HepG2 (cell line): ENCODE measurements around the gene OTC. TPM values are rescaled to one million over a fixed set of nuclear protein-coding genes. Genes with fewer than 3 reads are reported as not detected.

Experiments used
- MAFG ChIP-seq: sonication (generic); formaldehyde crosslinking; IDR thresholded peaks from 2 replicates; pipeline ENCODE4 v1.5.1; 2020; ENCODE audit warnings: mild to moderate bottlenecking, missing genetic modification reagents
- NCOA5 ChIP-seq: sonication (generic); formaldehyde crosslinking; IDR thresholded peaks from 2 replicates; pipeline ENCODE4 v1.4.0; 2020; ENCODE audit warnings: missing genetic modification reagents
- PPARG ChIP-seq: conservative IDR thresholded peaks from 2 replicates; pipeline ENCODE4 v1.6.1; 2016; ENCODE audit warnings: missing biosample characterization, missing genetic modification reagents
- SCMH1 ChIP-seq: sonication (generic); formaldehyde crosslinking; IDR thresholded peaks from 2 replicates; pipeline ENCODE4 v1.9.0; 2021; ENCODE audit warnings: missing genetic modification reagents, mild to moderate bottlenecking, borderline replicate concordance
- ZNF280D ChIP-seq: sonication (generic); formaldehyde crosslinking; IDR thresholded peaks from 2 replicates; pipeline ENCODE4 v1.5.1; 2020; ENCODE audit warnings: mild to moderate bottlenecking, missing genetic modification reagents
- ZNF567 ChIP-seq: sonication (generic); formaldehyde crosslinking; IDR thresholded peaks from 2 replicates; pipeline ENCODE4 v1.8.1; 2023; ENCODE audit warnings: mild to moderate bottlenecking, missing genetic modification reagents, borderline replicate concordance
- ZNF766 ChIP-seq: sonication (generic); formaldehyde crosslinking; IDR thresholded peaks from 2 replicates; pipeline ENCODE4 v1.5.0; 2020; ENCODE audit warnings: missing genetic modification reagents, borderline replicate concordance
- polyA plus RNA-seq, 8 experiments: library from polyadenylated mRNA; depleted of rRNA in 3 of 8; stranded (reverse) in 7 of 8; unstranded in 1 of 8; fragments of >200 nt; fragmentation: Illumina TruSeq in 4 of 8; extraction: Trizol in 4 of 8; gene quantifications; 2 replicates each; pipeline versions ENCODE4 v1.2.1 to v1.2.3, GENCODE V29; 2011 to 2016; ENCODE audit warnings: low read depth in 4 of 8, missing spikeins in 1 of 8, mixed read lengths in 1 of 8; ENCODE audit not compliant: insufficient read depth in 1 of 8
- total RNA-seq, 5 experiments: library from RNA; depleted of rRNA; stranded (reverse); fragments of >200 nt; fragmentation: Illumina TruSeq; extraction: Trizol; gene quantifications; 2 replicates each; pipeline ENCODE4 v1.2.3, GENCODE V29; 2016; ENCODE audit warnings: low read depth in 1 of 5
- TF ChIP-seq, protein P1 (sequence below): IDR thresholded peaks from 2 replicates; pipeline ENCODE4 v1.6.1; 2016; ENCODE audit warnings: low read depth, missing genetic modification reagents, missing compliant biosample characterization
- TF ChIP-seq, protein P2 (sequence below): sonication (generic); formaldehyde crosslinking; IDR thresholded peaks from 2 replicates; pipeline ENCODE4 v1.8.1; 2022; ENCODE audit warnings: low read depth, mild to moderate bottlenecking, missing genetic modification reagents
- TF ChIP-seq, protein P3 (sequence below): sonication (generic); formaldehyde crosslinking; conservative IDR thresholded peaks from 2 replicates; pipeline ENCODE4 v1.5.0; 2020; ENCODE audit warnings: missing genetic modification reagents
- TF ChIP-seq, protein P4 (sequence below): sonication (generic); formaldehyde crosslinking; IDR thresholded peaks from 2 replicates; pipeline ENCODE4 v1.8.1; 2023; ENCODE audit warnings: mild to moderate bottlenecking, missing genetic modification reagents, borderline replicate concordance
- TF ChIP-seq, protein P5 (sequence below): IDR thresholded peaks from 2 replicates; pipeline ENCODE4 v1.6.1; 2016; ENCODE audit warnings: missing genetic modification reagents, missing compliant biosample characterization

The OTC gene
- total and polyA plus RNA-seq, 2 of the 13 experiments (the other 11 are each of a cell fraction or from before 2014, with no cell fraction given): 0.04 to 1.8 TPM

DNA sequence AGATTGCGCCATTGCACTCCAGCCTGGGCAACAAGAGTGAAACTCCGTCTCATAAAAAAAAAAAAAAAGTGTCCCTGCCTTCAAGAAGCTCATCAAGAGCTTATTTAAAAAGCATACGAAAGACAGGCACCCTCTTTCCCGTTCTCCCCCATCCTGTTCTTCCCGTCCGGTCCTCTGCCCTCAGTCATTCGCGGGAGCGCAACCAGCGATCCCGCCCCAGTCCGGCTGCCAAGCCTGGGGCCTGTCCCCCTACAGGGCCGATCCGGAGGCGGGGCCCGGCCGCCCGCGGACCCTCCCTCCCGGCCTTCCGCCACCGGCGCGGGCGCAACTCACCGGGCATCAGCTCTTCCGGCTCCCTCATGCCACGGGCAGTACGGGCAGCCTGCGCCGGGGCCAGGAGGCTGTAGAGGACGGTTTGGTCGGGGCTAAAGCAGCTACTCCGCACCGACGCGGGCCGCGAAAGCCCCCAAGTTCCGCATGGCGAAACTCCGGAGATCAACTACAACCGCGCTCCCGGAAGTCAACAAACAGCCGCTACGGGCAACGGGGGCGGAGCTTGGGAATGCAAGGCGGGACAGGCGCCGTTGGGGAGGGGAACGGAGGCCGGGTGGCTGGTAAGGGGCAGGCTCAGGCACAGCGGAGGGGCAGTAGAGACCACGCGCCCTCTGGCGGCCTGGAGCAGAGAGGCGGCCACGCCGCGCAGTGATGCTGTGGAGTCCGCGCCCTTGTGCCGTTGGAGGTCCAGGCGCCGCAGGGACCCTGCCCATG is 25.2 kb upstream of the OTC start, which contains the start of gene RPGR (continued):
- TF ChIP-seq, protein P1, sequence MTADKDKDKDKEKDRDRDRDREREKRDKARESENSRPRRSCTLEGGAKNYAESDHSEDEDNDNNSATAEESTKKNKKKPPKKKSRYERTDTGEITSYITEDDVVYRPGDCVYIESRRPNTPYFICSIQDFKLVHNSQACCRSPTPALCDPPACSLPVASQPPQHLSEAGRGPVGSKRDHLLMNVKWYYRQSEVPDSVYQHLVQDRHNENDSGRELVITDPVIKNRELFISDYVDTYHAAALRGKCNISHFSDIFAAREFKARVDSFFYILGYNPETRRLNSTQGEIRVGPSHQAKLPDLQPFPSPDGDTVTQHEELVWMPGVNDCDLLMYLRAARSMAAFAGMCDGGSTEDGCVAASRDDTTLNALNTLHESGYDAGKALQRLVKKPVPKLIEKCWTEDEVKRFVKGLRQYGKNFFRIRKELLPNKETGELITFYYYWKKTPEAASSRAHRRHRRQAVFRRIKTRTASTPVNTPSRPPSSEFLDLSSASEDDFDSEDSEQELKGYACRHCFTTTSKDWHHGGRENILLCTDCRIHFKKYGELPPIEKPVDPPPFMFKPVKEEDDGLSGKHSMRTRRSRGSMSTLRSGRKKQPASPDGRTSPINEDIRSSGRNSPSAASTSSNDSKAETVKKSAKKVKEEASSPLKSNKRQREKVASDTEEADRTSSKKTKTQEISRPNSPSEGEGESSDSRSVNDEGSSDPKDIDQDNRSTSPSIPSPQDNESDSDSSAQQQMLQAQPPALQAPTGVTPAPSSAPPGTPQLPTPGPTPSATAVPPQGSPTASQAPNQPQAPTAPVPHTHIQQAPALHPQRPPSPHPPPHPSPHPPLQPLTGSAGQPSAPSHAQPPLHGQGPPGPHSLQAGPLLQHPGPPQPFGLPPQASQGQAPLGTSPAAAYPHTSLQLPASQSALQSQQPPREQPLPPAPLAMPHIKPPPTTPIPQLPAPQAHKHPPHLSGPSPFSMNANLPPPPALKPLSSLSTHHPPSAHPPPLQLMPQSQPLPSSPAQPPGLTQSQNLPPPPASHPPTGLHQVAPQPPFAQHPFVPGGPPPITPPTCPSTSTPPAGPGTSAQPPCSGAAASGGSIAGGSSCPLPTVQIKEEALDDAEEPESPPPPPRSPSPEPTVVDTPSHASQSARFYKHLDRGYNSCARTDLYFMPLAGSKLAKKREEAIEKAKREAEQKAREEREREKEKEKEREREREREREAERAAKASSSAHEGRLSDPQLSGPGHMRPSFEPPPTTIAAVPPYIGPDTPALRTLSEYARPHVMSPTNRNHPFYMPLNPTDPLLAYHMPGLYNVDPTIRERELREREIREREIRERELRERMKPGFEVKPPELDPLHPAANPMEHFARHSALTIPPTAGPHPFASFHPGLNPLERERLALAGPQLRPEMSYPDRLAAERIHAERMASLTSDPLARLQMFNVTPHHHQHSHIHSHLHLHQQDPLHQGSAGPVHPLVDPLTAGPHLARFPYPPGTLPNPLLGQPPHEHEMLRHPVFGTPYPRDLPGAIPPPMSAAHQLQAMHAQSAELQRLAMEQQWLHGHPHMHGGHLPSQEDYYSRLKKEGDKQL: no peak
- TF ChIP-seq SCMH1 (CRISPR knock-in tag) (no peak), ZNF280D (no peak), ZNF766 (CRISPR knock-in tag) (no peak), NCOA5 (CRISPR knock-in tag) (no peak), ZNF567 (CRISPR knock-in tag) (0 out of 2 replicates have a peak, but pooled peaks have one; percentile 41), PPARG (CRISPR knock-in tag) (no peak), MAFG (CRISPR knock-in tag) (no peak)
- TF ChIP-seq, protein P2, sequence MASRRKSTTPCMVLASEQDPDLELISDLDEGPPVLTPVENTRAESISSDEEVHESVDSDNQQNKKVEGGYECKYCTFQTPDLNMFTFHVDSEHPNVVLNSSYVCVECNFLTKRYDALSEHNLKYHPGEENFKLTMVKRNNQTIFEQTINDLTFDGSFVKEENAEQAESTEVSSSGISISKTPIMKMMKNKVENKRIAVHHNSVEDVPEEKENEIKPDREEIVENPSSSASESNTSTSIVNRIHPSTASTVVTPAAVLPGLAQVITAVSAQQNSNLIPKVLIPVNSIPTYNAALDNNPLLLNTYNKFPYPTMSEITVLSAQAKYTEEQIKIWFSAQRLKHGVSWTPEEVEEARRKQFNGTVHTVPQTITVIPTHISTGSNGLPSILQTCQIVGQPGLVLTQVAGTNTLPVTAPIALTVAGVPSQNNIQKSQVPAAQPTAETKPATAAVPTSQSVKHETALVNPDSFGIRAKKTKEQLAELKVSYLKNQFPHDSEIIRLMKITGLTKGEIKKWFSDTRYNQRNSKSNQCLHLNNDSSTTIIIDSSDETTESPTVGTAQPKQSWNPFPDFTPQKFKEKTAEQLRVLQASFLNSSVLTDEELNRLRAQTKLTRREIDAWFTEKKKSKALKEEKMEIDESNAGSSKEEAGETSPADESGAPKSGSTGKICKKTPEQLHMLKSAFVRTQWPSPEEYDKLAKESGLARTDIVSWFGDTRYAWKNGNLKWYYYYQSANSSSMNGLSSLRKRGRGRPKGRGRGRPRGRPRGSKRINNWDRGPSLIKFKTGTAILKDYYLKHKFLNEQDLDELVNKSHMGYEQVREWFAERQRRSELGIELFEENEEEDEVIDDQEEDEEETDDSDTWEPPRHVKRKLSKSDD (CRISPR knock-in tag): no peak
- TF ChIP-seq, protein P3, sequence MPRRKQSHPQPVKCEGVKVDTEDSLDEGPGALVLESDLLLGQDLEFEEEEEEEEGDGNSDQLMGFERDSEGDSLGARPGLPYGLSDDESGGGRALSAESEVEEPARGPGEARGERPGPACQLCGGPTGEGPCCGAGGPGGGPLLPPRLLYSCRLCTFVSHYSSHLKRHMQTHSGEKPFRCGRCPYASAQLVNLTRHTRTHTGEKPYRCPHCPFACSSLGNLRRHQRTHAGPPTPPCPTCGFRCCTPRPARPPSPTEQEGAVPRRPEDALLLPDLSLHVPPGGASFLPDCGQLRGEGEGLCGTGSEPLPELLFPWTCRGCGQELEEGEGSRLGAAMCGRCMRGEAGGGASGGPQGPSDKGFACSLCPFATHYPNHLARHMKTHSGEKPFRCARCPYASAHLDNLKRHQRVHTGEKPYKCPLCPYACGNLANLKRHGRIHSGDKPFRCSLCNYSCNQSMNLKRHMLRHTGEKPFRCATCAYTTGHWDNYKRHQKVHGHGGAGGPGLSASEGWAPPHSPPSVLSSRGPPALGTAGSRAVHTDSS (CRISPR knock-in tag): no peak
- TF ChIP-seq, protein P4, sequence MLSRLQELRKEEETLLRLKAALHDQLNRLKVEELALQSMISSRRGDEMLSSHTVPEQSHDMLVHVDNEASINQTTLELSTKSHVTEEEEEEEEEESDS (CRISPR knock-in tag): no peak
- TF ChIP-seq, protein P5, sequence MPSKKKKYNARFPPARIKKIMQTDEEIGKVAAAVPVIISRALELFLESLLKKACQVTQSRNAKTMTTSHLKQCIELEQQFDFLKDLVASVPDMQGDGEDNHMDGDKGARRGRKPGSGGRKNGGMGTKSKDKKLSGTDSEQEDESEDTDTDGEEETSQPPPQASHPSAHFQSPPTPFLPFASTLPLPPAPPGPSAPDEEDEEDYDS: no peak
